HepG2 (cell line): Measurements from ENCODE around the gene SLC9A8. TPM values are rescaled to one million over a fixed set of nuclear protein-coding genes. Genes with fewer than 3 reads are reported as not detected.

Experiments
- AGO1 ChIP-seq: fragments of 200-400 bp; formaldehyde crosslinking; IDR thresholded peaks from 2 replicates; pipeline ENCODE4 v1.6.1; 2017; ENCODE audit warnings: mild to moderate bottlenecking, low read depth, low read length, moderate library complexity; ENCODE audit not compliant: poor library complexity, severe bottlenecking
- ATM ChIP-seq: fragments of 450-650 bp; IDR thresholded peaks from 2 replicates; pipeline ENCODE4 v1.7.1; 2017; ENCODE audit warnings: mild to moderate bottlenecking, borderline replicate concordance
- CBFB ChIP-seq: sonication (generic); formaldehyde crosslinking; IDR thresholded peaks from 2 replicates; pipeline ENCODE4 v1.4.0; 2020; ENCODE audit warnings: missing genetic modification reagents
- CEBPG ChIP-seq: IDR thresholded peaks from 2 replicates; pipeline ENCODE4 v1.6.1; 2016
- CENPBD1 ChIP-seq: sonication (generic); formaldehyde crosslinking; IDR thresholded peaks from 2 replicates; pipeline ENCODE4 v1.8.0; 2022; ENCODE audit warnings: missing genetic modification reagents, low read depth, mild to moderate bottlenecking, borderline replicate concordance
- GLI4 ChIP-seq: sonication (generic); formaldehyde crosslinking; IDR thresholded peaks from 2 replicates; pipeline ENCODE4 v1.5.1; 2020; ENCODE audit warnings: missing genetic modification reagents, mild to moderate bottlenecking, moderate library complexity, borderline replicate concordance
- GTF2F1 ChIP-seq: fragments of 150-350 bp; IDR thresholded peaks from 2 replicates; pipeline ENCODE4 v1.6.1; 2014; ENCODE audit warnings: low read length
- HDAC2 ChIP-seq: sonication (generic); formaldehyde crosslinking; IDR thresholded peaks from 2 replicates; pipeline ENCODE4 v1.4.0; 2020; ENCODE audit warnings: missing genetic modification reagents
- HMG20A ChIP-seq: IDR thresholded peaks from 2 replicates; pipeline ENCODE4 v1.6.1; 2016; ENCODE audit warnings: borderline replicate concordance
- HNF1B ChIP-seq: sonication (generic); formaldehyde crosslinking; IDR thresholded peaks from 2 replicates; pipeline ENCODE4 v1.5.1; 2020; ENCODE audit warnings: mild to moderate bottlenecking, moderate library complexity, missing genetic modification reagents
- HOXA9 ChIP-seq: sonication (generic); formaldehyde crosslinking; IDR thresholded peaks from 2 replicates; pipeline ENCODE4 v1.8.1; 2022; ENCODE audit warnings: missing genetic modification reagents, mild to moderate bottlenecking, moderate library complexity, borderline replicate concordance
- KDM3A ChIP-seq: IDR thresholded peaks from 2 replicates; pipeline ENCODE4 v1.6.1; 2018; ENCODE audit warnings: low read depth, missing compliant biosample characterization
- LCORL ChIP-seq, 2 experiments: fragments of 450-650 bp in 1 of 2; sonication (generic) in 1 of 2; formaldehyde crosslinking in 1 of 2; IDR thresholded peaks; 2 replicates each; pipeline versions ENCODE4 v1.5.0 to v1.6.1; 2017 to 2020; ENCODE audit warnings: antibody characterized with exemption in 1 of 2, missing genetic modification reagents in 1 of 2
- MAFG ChIP-seq: sonication (generic); formaldehyde crosslinking; IDR thresholded peaks from 2 replicates; pipeline ENCODE4 v1.5.1; 2020; ENCODE audit warnings: mild to moderate bottlenecking, missing genetic modification reagents
- MYC ChIP-seq: sonication (generic); formaldehyde crosslinking; IDR thresholded peaks from 2 replicates; pipeline ENCODE4 v1.9.0; 2021; ENCODE audit warnings: missing genetic modification reagents, borderline replicate concordance
- RAD21 ChIP-seq: fragments of 450-650 bp; formaldehyde crosslinking; IDR thresholded peaks from 2 replicates; pipeline ENCODE4 v1.5.0; 2020; ENCODE audit warnings: mild to moderate bottlenecking
- RCOR2 ChIP-seq: IDR thresholded peaks from 2 replicates; pipeline ENCODE4 v1.6.1; 2016; ENCODE audit warnings: missing biosample characterization, missing genetic modification reagents
- RORA ChIP-seq: sonication (generic); formaldehyde crosslinking; IDR thresholded peaks from 2 replicates; pipeline ENCODE4 v1.5.0; 2020; ENCODE audit warnings: mild to moderate bottlenecking, missing genetic modification reagents, moderate library complexity
- THYN1 ChIP-seq: sonication (generic); formaldehyde crosslinking; IDR thresholded peaks from 2 replicates; pipeline ENCODE4 v1.8.1; 2023; ENCODE audit warnings: low read depth, mild to moderate bottlenecking, moderate library complexity, missing genetic modification reagents, borderline replicate concordance
- ZBTB42 ChIP-seq: sonication (generic); formaldehyde crosslinking; IDR thresholded peaks from 2 replicates; pipeline ENCODE4 v1.5.0; 2020; ENCODE audit warnings: mild to moderate bottlenecking, missing genetic modification reagents
- ZMYM2 ChIP-seq: sonication (generic); formaldehyde crosslinking; IDR thresholded peaks from 2 replicates; pipeline ENCODE4 v1.8.0; 2022; ENCODE audit warnings: mild to moderate bottlenecking, missing genetic modification reagents
- ZNF12 ChIP-seq: sonication (generic); formaldehyde crosslinking; IDR thresholded peaks from 2 replicates; pipeline ENCODE4 v1.5.0; 2020; ENCODE audit warnings: missing genetic modification reagents
- ZNF253 ChIP-seq: sonication (generic); formaldehyde crosslinking; IDR thresholded peaks from 2 replicates; pipeline ENCODE4 v1.8.0; 2022; ENCODE audit warnings: mild to moderate bottlenecking, missing genetic modification reagents, borderline replicate concordance
- ZNF530 ChIP-seq: sonication (generic); formaldehyde crosslinking; IDR thresholded peaks from 2 replicates; pipeline ENCODE4 v1.5.0; 2020; ENCODE audit warnings: low read depth, mild to moderate bottlenecking, missing genetic modification reagents
- ZNF619 ChIP-seq: sonication (generic); formaldehyde crosslinking; IDR thresholded peaks from 2 replicates; pipeline ENCODE4 v1.4.0; 2020; ENCODE audit warnings: mild to moderate bottlenecking, missing genetic modification reagents
- ZNF670 ChIP-seq: sonication (generic); formaldehyde crosslinking; IDR thresholded peaks from 2 replicates; pipeline ENCODE4 v1.8.0; 2022; ENCODE audit warnings: mild to moderate bottlenecking, missing genetic modification reagents, borderline replicate concordance
- ZNF724P ChIP-seq: sonication (generic); formaldehyde crosslinking; IDR thresholded peaks from 2 replicates; pipeline ENCODE4 v1.8.0; 2022; ENCODE audit warnings: missing genetic modification reagents, borderline replicate concordance
- ZNF746 ChIP-seq: sonication (generic); formaldehyde crosslinking; IDR thresholded peaks from 2 replicates; pipeline ENCODE4 v1.8.0; 2022; ENCODE audit warnings: mild to moderate bottlenecking, missing genetic modification reagents
- ZNF770 ChIP-seq: sonication (generic); formaldehyde crosslinking; IDR thresholded peaks from 2 replicates; pipeline ENCODE4 v1.5.0; 2020; ENCODE audit warnings: mild to moderate bottlenecking, missing genetic modification reagents
- ZNF816 ChIP-seq: sonication (generic); formaldehyde crosslinking; IDR thresholded peaks from 2 replicates; pipeline ENCODE4 v1.8.0; 2022; ENCODE audit warnings: missing genetic modification reagents, mild to moderate bottlenecking, borderline replicate concordance
- polyA plus RNA-seq, 8 experiments: library from polyadenylated mRNA; depleted of rRNA in 3 of 8; stranded (reverse) in 7 of 8; unstranded in 1 of 8; fragments of >200 nt; fragmentation: Illumina TruSeq in 4 of 8; extraction: Trizol in 4 of 8; gene quantifications; 2 replicates each; pipeline versions ENCODE4 v1.2.1 to v1.2.3, GENCODE V29; 2011 to 2016; ENCODE audit warnings: low read depth in 4 of 8, missing spikeins in 1 of 8, mixed read lengths in 1 of 8; ENCODE audit not compliant: insufficient read depth in 1 of 8
- total RNA-seq, 5 experiments: library from RNA; depleted of rRNA; stranded (reverse); fragments of >200 nt; fragmentation: Illumina TruSeq; extraction: Trizol; gene quantifications; 2 replicates each; pipeline ENCODE4 v1.2.3, GENCODE V29; 2016; ENCODE audit warnings: low read depth in 1 of 5

Gene SLC9A8
- total and polyA plus RNA-seq, 2 of the 13 experiments (the other 11 are each of a cell fraction or from before 2014, with no cell fraction given) = 4.1 to 7.4 TPM

GRCh38 chr20:49775229-49775693 lies 37.4 kb upstream of the SLC9A8 start (continued):
- TF ChIP-seq KDM3A (CRISPR knock-in tag) = no peak
- peak; percentile 46; the same call in 1 of the 2 replicates for TF ChIP-seq ZNF12 (CRISPR knock-in tag)
- peak; percentile 86 for TF ChIP-seq HMG20A (CRISPR knock-in tag)
- no peak for TF ChIP-seq LCORL (IDR thresholded peaks at IDR 0.05)
- peak; percentile 86 for TF ChIP-seq LCORL (CRISPR knock-in tag; IDR thresholded peaks at IDR 0.05)
- no peak; the same call in 1 of the 2 replicates for TF ChIP-seq GLI4 (CRISPR knock-in tag)
- TF ChIP-seq CBFB (CRISPR knock-in tag) = 0 out of 2 replicates have a peak, but pooled peaks have one; percentile 20
- peak; percentile 67 for TF ChIP-seq RAD21
- TF ChIP-seq MYC (CRISPR knock-in tag) = peak; percentile 76; the same call in 1 of the 2 replicates
- no peak for TF ChIP-seq RORA (CRISPR knock-in tag)
- no peak for TF ChIP-seq ZNF816 (CRISPR knock-in tag)
- no peak for TF ChIP-seq HOXA9
- no peak for TF ChIP-seq CENPBD1
- TF ChIP-seq THYN1 (CRISPR knock-in tag) = no peak
- no peak for TF ChIP-seq GTF2F1
- peak; percentile 50; the same call in 1 of the 2 replicates for TF ChIP-seq ZNF746 (CRISPR knock-in tag)
- peak; percentile 29; the same call in 1 of the 2 replicates for TF ChIP-seq HNF1B (CRISPR knock-in tag)
- no peak for TF ChIP-seq ZNF619 (CRISPR knock-in tag)
- no peak for TF ChIP-seq ZBTB42 (CRISPR knock-in tag)
- TF ChIP-seq RCOR2 = peak; percentile 82
- no peak for TF ChIP-seq ZNF724P (CRISPR knock-in tag)
- no peak for TF ChIP-seq ATM
- TF ChIP-seq ZNF530 (CRISPR knock-in tag) = no peak
- no peak for TF ChIP-seq ZNF670 (CRISPR knock-in tag)
- no peak for TF ChIP-seq ZNF253 (CRISPR knock-in tag)
- TF ChIP-seq AGO1 = no peak
- no peak for TF ChIP-seq MAFG (CRISPR knock-in tag)
- TF ChIP-seq HDAC2 (CRISPR knock-in tag) = peak; percentile 69
- TF ChIP-seq ZNF770 (CRISPR knock-in tag) = peak; percentile 47; the same call in 1 of the 2 replicates
- peak; percentile 82 for TF ChIP-seq CEBPG (CRISPR knock-in tag)
- peak; percentile 54; the same call in 1 of the 2 replicates for TF ChIP-seq ZMYM2
